Measurements from ENCODE around the gene FDXR. TPM values are rescaled to one million over a fixed set of nuclear protein-coding genes. Genes with fewer than 3 reads are reported as not detected.
A peak's percentile ranks its signal among the peaks of the same experiment; 100 is the strongest.

FDXR gene
- total RNA-seq, 1 experiment from 2014 or later: 18.3 TPM

DNA sequence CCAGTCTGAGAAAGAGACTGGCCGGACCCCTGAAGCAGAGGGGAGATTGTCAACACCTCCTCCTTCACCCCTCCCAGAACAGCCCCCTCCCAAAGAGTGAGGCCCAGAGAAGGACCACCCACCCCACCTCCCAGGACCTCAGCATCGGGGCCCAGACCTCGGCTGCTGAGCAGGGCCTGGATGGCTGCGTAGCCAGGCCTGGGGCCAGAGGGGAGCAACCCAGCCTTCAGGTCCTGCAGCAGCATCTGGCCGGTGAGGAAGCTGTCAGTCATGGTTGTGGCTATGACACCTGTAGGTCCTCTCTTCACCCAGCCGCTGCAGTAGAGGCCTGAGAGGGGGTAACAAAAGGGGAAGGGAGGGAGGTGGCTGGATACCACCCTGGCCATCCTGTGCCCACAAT, 9.9 kb downstream of the FDXR start:
- H3K36me3 ChIP-seq: no peaks in the 10 kb centered on the region; the same call in 1 of the 2 replicates
- H3K4me3 ChIP-seq: no peak overlapping the region
- H3K4me1 ChIP-seq (replicated peaks): peaks cover 7% of the 10 kb centered on the region; the same call in 1 of the 2 replicates
- no peak for DNase-seq (ENCODE audit: low read depth in 1 of 2, low spot score in 2 of 2)
- no peak overlapping the region for H3K27ac ChIP-seq
- peaks cover 42% of the 10 kb centered on the region for H3K27me3 ChIP-seq (replicated peaks)
- H3K9me3 ChIP-seq (replicated peaks): peaks cover 4% of the 10 kb centered on the region; the same call in 1 of the 2 replicates

DNA sequence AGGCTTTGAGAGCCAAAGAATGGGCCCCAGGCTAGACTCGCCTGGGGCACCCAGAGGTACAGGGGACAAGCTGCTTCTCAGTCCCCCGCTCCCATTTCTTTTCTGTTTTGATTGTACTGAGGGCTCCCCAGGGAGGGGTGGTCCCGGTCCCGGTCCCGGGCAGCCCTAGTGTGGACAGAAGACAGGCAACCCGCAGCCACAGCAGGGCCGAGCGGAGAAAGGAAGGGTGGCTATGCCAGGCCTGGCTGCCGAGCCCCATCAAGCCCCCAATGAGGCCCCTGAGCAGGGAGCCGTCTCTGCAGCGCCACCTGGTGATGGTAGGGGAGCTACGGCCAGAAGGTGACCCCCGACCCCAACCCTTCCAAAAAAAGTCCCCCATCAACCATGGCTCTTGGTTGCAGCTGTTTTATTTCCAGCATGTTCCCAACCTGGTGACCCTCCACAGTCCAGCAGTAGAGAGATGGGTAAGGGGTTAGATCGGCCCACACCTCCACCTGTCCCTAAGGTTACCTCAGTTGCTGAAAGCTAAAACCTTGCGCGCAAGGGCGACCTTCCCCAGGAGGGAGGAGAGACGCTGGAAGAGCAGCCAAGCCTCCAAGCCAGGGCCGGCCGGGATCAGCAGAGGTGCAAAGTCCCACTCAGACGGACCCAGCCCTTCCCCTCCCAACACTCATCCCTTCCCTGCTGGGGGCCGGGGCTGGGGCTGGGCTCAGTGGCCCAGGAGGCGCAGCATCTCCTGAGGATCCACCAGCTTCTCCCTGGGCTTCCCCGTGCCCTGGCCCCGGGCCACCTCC, 10.5 kb downstream of the FDXR start:
- Histone ChIP-seq H3K9me3 (replicated peaks) (peaks cover 4% of the 10 kb centered on the region; the same call in 1 of the 2 replicates), H3K27ac (no peak overlapping the region), H3K4me1 (replicated peaks) (peaks cover 7% of the 10 kb centered on the region; the same call in 1 of the 2 replicates), H3K36me3 (no peaks in the 10 kb centered on the region; the same call in 1 of the 2 replicates), H3K4me3 (no peak overlapping the region), H3K27me3 (replicated peaks) (peaks cover 48% of the 10 kb centered on the region)
- DNase-seq (ENCODE audit: low read depth in 1 of 2, low spot score in 2 of 2): peak in 1 of 2 experiments; percentile 33

DNA sequence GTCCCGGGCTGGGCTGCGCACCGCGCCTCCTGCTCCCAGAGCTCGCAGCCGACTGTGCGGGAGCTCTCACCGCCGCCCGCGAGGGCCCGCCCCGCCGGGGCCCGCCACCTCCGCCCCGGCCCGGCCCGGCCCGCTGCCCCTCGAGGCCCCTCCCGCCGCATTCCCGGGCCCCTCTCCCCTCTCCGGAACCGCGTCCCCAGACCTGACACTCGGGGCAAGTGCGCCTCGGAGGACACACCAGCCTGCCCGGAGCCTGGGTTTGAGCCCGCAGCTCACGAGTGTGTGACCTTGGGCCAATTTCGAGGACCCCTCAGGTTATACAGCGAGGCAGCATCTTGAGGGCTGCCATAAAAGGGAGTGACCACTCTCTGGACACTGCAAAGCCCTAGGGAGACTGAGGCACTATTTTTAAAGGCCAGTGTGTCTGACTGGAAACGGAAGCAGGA, 11.1 kb downstream of the FDXR start:
- Histone ChIP-seq H3K4me3 (no peak overlapping the region), H3K36me3 (no peaks in the 10 kb centered on the region; the same call in 1 of the 2 replicates), H3K4me1 (replicated peaks) (peaks cover 7% of the 10 kb centered on the region; the same call in 1 of the 2 replicates), H3K27me3 (replicated peaks) (peaks cover 54% of the 10 kb centered on the region), H3K27ac (no peak overlapping the region), H3K9me3 (replicated peaks) (peaks cover 4% of the 10 kb centered on the region; the same call in 1 of the 2 replicates)
- DNase-seq (ENCODE audit: low read depth in 1 of 2, low spot score in 2 of 2): no peak

DNA sequence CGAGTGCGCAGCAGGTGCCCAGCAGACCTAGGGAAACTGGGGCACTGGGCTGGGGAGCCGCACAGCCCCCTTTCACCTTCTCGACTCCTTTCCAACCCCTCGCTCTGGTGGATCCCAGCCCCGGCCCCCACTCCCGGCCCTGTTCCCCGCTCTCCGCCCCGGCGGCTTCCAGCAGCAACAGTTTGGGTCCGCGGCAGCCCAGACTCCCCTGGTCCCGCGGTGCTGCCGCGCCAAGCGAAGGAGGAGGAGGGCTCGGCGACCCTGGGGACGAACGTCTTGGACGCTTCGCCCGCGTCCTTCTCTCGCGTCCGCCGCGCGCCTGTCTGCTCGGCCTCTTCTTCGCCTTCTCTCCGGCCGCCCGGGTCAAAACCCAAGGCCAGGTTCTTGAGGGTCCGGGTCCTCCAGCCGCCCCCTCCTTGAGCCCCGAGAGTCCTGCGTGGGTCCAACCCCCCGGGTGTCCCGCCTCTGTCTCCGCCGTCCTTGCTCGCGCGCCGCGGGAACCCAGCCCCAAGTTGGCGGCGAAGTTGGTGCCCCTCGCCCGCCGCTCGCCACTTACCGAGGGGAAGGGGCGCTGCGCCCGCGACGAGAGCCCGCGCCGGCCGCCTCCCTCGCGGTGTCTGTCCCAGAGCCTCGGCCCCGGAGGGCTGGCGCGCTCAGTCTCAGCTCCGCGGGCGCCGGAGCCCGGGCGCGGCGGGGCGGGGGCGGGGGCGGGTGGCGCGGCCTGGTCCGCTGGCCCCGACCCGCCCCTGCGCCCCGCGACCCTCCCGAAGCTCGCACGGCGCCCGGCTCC, 11.7 kb downstream of the FDXR start:
- Histone ChIP-seq H3K27me3 (replicated peaks) (peaks cover 59% of the 10 kb centered on the region), H3K4me3 (no peak overlapping the region), H3K4me1 (replicated peaks) (peaks cover 7% of the 10 kb centered on the region; the same call in 1 of the 2 replicates), H3K27ac (no peak overlapping the region), H3K9me3 (replicated peaks) (peaks cover 4% of the 10 kb centered on the region; the same call in 1 of the 2 replicates), H3K36me3 (no peaks in the 10 kb centered on the region; the same call in 1 of the 2 replicates)
- DNase-seq (ENCODE audit: low read depth in 1 of 2, low spot score in 2 of 2): no peak

DNA sequence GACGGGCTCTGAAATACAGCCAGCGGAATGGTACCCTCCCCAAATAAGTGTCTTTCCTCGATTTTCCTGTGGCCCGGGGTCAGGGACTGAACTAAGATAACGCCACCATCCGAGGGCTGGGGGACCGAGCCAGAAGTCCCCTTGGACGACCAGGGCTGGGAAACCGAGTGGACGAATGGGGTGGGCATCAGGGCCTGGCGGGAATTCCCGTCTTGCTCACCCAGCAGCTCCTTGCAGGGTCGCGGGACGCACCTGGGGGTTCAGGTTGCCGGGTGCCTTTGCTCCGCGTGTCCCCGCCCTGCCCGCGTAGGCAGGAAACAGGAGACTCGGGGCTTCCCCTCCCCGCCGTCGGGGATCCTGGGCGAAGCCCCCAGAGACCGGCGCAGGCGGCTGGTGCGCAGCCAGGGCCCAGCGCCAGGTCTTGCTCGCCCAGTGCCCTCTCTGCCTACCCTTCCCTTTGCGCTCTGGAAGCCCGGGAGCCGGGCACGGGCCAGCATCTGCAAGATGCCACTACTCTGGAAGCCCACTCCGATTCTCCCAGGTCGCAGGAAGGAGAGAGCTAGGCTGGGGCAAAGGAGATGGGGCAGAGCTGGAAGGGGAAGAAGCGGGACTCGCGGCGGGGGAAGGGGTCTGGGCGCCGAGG, 12.4 kb downstream of the FDXR start:
- Histone ChIP-seq H3K27ac (no peak overlapping the region), H3K4me1 (replicated peaks) (peaks cover 7% of the 10 kb centered on the region; the same call in 1 of the 2 replicates), H3K36me3 (no peaks in the 10 kb centered on the region; the same call in 1 of the 2 replicates), H3K9me3 (replicated peaks) (peaks cover 4% of the 10 kb centered on the region; the same call in 1 of the 2 replicates), H3K4me3 (no peak overlapping the region), H3K27me3 (replicated peaks) (peaks cover 66% of the 10 kb centered on the region)
- DNase-seq (ENCODE audit: low read depth in 1 of 2, low spot score in 2 of 2): no peak

DNA sequence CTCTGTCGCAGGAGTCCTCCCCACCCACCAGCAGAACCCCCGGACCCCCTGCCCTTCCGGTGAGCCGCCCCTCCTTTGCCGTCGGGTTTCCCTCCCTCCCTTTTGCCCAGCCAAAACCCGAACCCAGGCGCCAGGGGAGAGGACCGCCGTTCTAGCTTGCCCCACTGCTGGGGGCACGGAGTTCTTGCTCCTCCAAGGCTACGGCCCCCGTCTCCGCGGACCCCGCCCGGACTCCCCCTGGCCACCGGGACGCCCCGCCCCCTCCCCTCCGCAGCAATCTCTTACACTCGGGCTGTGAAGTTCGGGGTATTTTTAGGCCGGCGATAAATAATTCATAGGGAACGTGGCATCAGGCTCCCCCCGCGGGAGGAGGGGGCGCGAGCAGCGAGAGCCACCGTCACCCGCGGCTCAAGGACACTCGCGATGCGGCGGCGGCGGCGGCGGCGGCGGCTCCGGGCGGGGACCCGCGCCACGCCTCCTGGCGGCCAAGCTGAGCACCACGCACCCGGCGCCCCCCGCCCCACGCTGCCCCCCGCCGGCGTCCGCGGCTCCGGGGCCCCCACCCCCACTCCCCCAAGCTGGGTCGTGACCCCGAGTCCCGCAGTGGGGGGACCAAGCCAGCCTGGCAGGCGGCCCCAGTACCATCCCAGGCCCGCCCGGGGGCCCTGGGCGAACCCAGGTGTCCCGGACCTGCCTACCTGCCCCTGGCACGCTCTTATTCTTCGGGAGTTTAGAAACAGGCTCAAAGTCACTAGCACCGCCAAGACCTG, 13.2 kb downstream of the FDXR start, which contains the start of gene GRIN2C:
GRIN2C (minus strand) TSS at position 427 of the 770 bp plus-strand sequence. CDS start 4,793 bp downstream, outside the sequence.
- Histone ChIP-seq H3K27me3 (replicated peaks) (peaks cover 73% of the 10 kb centered on the region), H3K27ac (no peak within 1 kb of the TSS), H3K4me1 (replicated peaks) (peaks cover 7% of the 10 kb centered on the region; the same call in 1 of the 2 replicates), H3K4me3 (no peak within 1 kb of the TSS), H3K36me3 (no peaks in the 10 kb centered on the region; the same call in 1 of the 2 replicates), H3K9me3 (replicated peaks) (peaks cover 4% of the 10 kb centered on the region; the same call in 1 of the 2 replicates)
- no peak for DNase-seq (ENCODE audit: low read depth in 1 of 2, low spot score in 2 of 2)

DNA sequence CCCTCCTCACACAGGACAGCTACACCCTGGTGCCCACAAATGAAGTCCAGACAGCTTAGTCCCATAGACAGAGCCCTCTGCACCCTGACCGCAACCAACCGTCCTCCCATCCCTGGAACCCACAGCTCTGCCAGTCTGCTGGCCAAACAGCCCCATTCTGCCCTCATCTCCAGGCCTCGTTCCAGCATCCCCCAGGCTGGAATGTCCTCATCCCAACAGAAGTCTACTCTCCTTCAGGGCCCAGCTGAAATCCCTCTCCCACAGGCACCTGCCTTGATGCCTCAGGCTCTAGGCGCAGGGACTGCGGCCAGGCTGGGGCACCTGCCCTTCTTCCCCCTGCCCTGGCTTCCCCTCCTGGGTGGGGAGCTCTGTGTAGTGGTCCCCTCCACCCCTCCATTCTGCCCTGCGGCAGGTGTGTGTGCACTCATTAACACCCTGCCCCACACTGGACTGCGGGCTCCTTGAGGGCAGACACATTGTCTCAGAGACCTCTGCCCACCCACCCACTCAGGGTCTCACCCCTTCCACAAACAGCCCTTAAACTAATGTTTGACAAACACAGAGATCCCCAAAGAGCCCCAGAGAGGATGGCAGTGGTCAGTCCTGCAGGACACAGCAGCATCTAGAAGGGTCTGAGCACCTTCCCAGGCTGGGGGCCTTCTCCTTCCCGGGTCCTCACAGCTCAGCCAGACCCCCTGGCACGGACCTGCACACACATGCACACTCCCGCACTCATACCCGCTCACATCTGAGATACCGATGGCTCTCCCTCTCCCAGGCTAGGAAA, 13.9 kb downstream of the FDXR start:
- no peaks in the 10 kb centered on the region; the same call in 1 of the 2 replicates for H3K36me3 ChIP-seq
- peaks cover 81% of the 10 kb centered on the region for H3K27me3 ChIP-seq (replicated peaks)
- DNase-seq (ENCODE audit: low read depth in 1 of 2, low spot score in 2 of 2): no peak
- H3K27ac ChIP-seq: no peak overlapping the region
- peaks cover 4% of the 10 kb centered on the region; the same call in 1 of the 2 replicates for H3K9me3 ChIP-seq (replicated peaks)
- no peak overlapping the region for H3K4me3 ChIP-seq
- peaks cover 7% of the 10 kb centered on the region; the same call in 1 of the 2 replicates for H3K4me1 ChIP-seq (replicated peaks)

DNA sequence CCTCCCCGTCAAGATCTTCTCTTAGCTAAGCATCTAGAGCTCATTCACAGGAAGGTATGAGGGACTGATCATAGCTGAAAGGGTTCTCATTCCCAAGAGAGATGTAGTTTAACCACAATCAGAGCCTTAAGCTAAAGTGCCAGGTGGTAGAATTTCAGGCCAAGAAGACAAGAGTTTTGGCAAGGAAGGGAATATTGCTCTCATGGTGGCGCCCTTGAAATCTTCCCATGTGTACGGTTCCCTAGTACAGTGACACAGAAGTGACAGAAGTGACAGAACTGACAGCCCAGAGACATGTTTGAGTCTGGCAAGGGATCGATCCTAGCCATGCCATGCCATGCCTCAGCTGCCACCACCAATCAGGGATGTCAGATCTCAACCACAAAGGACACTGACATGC, 15.6 kb downstream of the FDXR start:
- H3K9me3 ChIP-seq (replicated peaks): peaks cover 4% of the 10 kb centered on the region; the same call in 1 of the 2 replicates
- no peaks in the 10 kb centered on the region for H3K36me3 ChIP-seq
- H3K4me1 ChIP-seq (replicated peaks): peaks cover 7% of the 10 kb centered on the region; the same call in 1 of the 2 replicates
- DNase-seq (ENCODE audit: low read depth in 1 of 2, low spot score in 2 of 2): no peak
- no peak overlapping the region for H3K4me3 ChIP-seq
- H3K27me3 ChIP-seq (replicated peaks): peaks cover 93% of the 10 kb centered on the region
- H3K27ac ChIP-seq: no peak overlapping the region

DNA sequence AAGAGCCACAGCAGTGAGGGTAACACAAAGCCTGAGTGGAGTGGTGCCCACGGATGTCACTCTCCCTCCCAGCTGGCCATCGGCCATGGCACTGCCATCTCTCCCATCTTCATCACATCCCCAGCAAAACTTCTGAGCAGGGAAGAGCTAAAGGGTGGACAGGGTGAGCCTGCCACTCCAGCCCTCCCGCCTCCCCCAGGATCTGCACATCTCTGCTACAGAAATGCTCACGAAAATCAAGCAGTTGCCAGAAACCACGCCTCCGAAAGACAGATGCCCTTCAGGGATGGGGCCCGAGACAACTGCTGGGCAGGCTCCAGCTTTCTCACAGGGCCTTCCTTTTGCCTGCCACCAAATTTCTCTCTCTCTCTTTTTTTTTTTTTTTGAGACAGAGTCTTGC, 16.7 kb downstream of the FDXR start:
- H3K27ac ChIP-seq: no peak overlapping the region
- no peaks in the 10 kb centered on the region for H3K36me3 ChIP-seq
- DNase-seq (ENCODE audit: low read depth in 1 of 2, low spot score in 2 of 2): no peak
- peaks cover 95% of the 10 kb centered on the region for H3K27me3 ChIP-seq (replicated peaks)
- H3K9me3 ChIP-seq (replicated peaks): peaks cover 4% of the 10 kb centered on the region; the same call in 1 of the 2 replicates
- H3K4me1 ChIP-seq (replicated peaks): peaks cover 6% of the 10 kb centered on the region; the same call in 1 of the 2 replicates
- H3K4me3 ChIP-seq: no peak overlapping the region

DNA sequence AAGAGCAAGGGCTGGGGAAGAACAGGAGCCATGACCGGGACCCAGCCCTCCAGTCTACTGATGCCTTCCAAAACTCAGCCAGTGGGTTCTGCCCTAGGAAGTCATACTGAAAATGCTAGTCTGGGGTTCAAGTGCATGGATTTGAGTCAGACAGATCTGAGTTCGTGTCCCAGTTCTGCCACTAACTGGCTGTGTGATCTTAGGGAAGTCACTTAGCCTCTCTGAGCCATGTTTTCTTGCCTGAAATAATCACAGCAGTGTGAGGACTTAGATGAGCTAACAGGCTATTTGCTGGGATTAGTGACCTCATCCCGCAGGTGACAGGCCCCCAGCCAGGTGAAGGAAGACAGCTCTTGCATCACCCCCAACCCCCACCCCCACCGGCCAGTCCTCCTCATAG, 17.5 kb downstream of the FDXR start:
- Histone ChIP-seq H3K9me3 (replicated peaks) (peaks cover 4% of the 10 kb centered on the region; the same call in 1 of the 2 replicates), H3K36me3 (no peaks in the 10 kb centered on the region), H3K4me1 (replicated peaks) (peaks cover 3% of the 10 kb centered on the region; the same call in 1 of the 2 replicates), H3K4me3 (no peak overlapping the region), H3K27ac (no peak overlapping the region), H3K27me3 (replicated peaks) (peaks cover 87% of the 10 kb centered on the region)
- DNase-seq (ENCODE audit: low read depth in 1 of 2, low spot score in 2 of 2): no peak

DNA sequence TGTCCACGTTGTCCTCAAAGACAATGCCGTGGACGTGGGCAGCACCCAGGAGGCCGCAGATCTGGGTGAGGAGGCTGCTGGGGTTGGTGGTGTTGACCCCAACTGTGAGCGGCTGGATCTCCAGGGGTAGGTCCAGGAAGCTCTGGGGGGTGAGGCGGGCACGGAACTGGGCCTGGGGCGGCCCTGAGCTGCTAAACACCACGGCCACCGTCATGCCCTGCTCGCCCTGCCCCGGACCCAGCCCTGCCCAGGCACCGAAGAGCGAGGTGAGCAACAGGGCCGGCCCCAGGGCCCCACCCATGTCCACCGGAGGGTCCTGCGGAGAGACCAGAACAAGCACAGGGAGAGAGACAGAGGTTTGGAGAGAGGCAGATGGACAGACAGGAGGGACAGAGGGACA, 18.0 kb downstream of the FDXR start:
- Histone ChIP-seq H3K9me3 (replicated peaks) (no peaks in the 10 kb centered on the region), H3K27me3 (replicated peaks) (peaks cover 82% of the 10 kb centered on the region), H3K27ac (no peak overlapping the region), H3K36me3 (no peaks in the 10 kb centered on the region), H3K4me3 (no peak overlapping the region), H3K4me1 (replicated peaks) (no peaks in the 10 kb centered on the region)
- no peak for DNase-seq (ENCODE audit: low read depth in 1 of 2, low spot score in 2 of 2)

DNA sequence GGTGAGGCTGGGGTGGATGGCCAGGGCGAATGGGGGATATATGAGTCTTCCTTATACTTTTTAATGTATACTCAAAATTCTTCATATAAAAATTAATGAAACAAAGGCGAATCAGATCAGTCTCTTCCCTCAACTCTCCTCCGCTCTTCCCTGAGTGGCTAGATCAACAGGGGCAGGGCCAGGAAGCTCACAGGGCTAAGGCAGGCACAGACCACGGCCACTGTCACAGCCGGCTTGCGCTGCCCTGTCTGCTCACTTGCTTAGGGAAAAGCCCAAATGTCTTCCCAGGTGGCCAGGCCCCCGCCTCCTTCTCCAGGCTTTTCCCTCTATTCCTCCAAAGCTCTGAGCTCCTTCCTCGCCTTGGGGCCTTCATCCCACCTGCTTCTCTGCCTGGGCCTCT, 19.1 kb downstream of the FDXR start:
- no peak for DNase-seq (ENCODE audit: low read depth in 1 of 2, low spot score in 2 of 2)
- H3K9me3 ChIP-seq (replicated peaks): no peaks in the 10 kb centered on the region
- H3K36me3 ChIP-seq: no peaks in the 10 kb centered on the region
- H3K4me3 ChIP-seq: no peak overlapping the region
- no peaks in the 10 kb centered on the region for H3K4me1 ChIP-seq (replicated peaks)
- H3K27ac ChIP-seq: no peak overlapping the region
- H3K27me3 ChIP-seq (replicated peaks): peaks cover 75% of the 10 kb centered on the region
